Activated naive CD4-positive, alpha-beta T cell treated with anti-CD3 and anti-CD28 coated beads for 36 hours (primary cell): ENCODE results near the gene SMTN. TPM values are rescaled to one million over a fixed set of nuclear protein-coding genes. Genes with fewer than 3 reads are reported as not detected.
A peak's percentile ranks its signal among the peaks of the same experiment; 100 is the strongest.

Experiments used
- CTCF ChIA-PET: fragments of 350-600 bp; sonication (Branson Sonifier 250); formaldehyde crosslinking; loops from one replicate; lab custom pipeline; 2021; ENCODE audit warnings: antibody characterized with exemption; lab: Charles Lee
- DNase-seq: peaks from one replicate; pipeline ENCODE4 v3.0.0-alpha.2; 2020
- H3K27ac Mint-ChIP-seq: one replicate; pipeline ENCODE4 v1.8.0; 2021; ENCODE audit warnings: mild to moderate bottlenecking, mixed read lengths
- H3K27me3 Mint-ChIP-seq: one replicate; pipeline ENCODE4 v1.8.0; 2021; ENCODE audit warnings: low read depth, mixed read lengths
- H3K36me3 Mint-ChIP-seq: one replicate; pipeline ENCODE4 v1.8.0; 2021; ENCODE audit warnings: low read depth, mixed read lengths
- H3K4me1 Mint-ChIP-seq: one replicate; pipeline ENCODE4 v1.8.0; 2021; ENCODE audit warnings: low read depth, mixed read lengths
- H3K4me3 Mint-ChIP-seq: one replicate; pipeline ENCODE4 v1.8.0; 2021; ENCODE audit warnings: mild to moderate bottlenecking, moderate library complexity, mixed read lengths
- H3K9me3 Mint-ChIP-seq: one replicate; pipeline ENCODE4 v1.8.0; 2021; ENCODE audit warnings: mixed read lengths
- intact Hi-C: fragments of 100-400 bp; cut with micrococcal nuclease; formaldehyde crosslinking; loops from one replicate; pipeline ENCODE4 v1.15.1; 2023
- total RNA-seq, 2 experiments: library from RNA; stranded (reverse); gene quantifications; one replicate each; pipeline ENCODE4 v1.2.3, GENCODE V29; 2021

The SMTN gene
- total RNA-seq: 10 to 100 TPM; 46.2 to 47.6 TPM

DNA sequence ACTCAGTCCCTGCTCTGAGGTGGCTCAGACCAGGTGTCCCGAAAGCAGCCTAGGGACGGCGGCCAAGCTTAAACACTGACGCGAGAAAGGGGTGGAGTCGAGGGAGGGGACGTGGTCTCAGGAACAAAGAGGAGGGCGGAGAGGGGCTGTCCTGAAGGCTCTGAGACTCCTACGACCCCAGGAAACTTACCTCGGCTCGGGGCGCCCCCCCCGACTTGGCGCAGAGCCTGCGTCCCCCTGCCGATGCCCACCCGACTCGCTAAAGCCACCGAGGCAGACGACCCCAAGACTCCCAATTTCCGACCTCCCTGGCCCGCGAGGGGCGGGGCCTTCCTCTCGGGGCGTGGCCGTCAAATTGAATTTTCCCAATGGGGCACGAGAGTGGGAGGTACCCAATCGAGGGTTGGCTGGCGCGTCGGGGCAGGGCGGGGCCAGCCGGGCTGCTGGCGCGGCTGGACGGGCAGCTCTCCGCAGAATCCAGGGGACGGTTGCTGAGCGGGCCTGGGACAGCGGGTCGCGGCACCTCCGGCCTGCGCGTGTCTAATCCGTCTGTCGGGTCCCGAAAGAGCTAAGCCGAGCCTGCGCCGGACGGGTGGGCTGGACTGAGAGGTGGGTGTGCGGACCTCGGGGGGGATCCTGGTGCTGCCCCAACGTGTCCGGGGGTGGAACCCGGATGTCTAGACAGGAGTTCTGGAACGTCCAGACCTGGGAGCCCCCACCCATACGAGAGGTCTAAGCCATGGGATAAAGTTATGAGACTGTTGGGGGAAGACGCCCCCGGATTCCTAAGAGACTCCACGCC lies at the start of gene SMTN:
Gene SMTN, plus strand, starts transcription at position 471 of the 802 bp plus-strand sequence. CDS start 1,941 bp downstream, outside the sequence.
- Mint-ChIP-seq H3K27ac (peak within 1 kb of the TSS; percentile 18), H3K4me1 (peaks cover 32% of the 10 kb centered on the region), H3K27me3 (no peaks in the 10 kb centered on the region), H3K4me3 (peak within 1 kb of the TSS; percentile 79), H3K9me3 (no peaks in the 10 kb centered on the region), H3K36me3 (peaks cover 3% of the 10 kb centered on the region)
- CTCF ChIA-PET: interaction anchor here (0.5 to 2.5 kb wide), 4 partner anchors 44 to 135 kb away, joined by 3 to 13 read pairs (median 4); partner anchors contain the start of genes MORC2 and TUG1
- intact Hi-C loops: loop anchor here (5.0 kb wide), 3 partner anchors 211 to 551 kb away; partner anchors contain the start of gene PIK3IP1
- peak; percentile 91 for DNase-seq

DNA sequence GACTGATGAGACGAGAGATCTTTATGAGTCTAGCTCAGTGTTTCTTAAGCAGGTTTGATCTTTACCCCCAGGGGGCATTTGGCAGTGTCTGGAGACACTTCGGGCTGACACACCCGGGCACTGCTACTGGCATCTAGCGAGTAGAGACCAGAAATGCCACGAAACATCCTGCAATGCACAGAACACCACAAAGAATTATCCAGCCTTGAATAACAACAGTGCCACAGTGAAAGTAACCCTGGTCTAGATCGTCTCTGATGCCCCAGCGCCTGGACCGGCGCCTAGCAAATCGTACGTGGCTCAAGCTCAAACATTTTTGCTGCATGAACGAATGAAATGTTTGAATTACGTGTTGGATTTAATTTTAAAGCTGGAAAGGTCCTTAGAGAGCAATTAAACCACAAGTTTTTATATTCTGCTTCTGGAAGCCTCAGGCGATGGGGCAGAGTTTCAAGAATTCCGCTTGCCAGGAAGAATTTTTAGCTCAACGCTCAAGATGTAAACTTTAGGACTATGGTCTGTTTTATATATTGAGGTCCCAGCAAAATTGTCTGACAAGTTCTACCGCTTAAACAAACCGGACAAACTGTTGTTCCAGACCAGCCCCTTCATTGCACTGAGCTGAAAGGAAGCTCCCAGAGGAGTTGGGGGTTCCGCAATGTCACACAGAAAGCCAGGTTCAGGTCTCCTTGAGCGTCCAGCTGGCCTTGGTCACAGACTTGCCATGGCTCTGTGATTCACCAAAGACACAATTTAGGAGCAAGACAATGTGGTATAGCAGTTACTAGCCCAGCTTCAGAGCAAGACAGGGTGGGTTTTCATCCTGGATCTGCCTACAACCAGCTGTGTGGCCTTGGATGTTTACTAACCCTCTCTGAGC lies 44.2 kb upstream of the SMTN start:
- H3K9me3 Mint-ChIP-seq: no peaks in the 10 kb centered on the region
- intact Hi-C loops: no loop called here
- H3K4me1 Mint-ChIP-seq: no peaks in the 10 kb centered on the region
- CTCF ChIA-PET: interaction anchor here (0.7 kb wide), 1 partner anchor 44 kb away, joined by 3 read pairs; the partner anchor contains the start of gene SMTN
- no peaks in the 10 kb centered on the region for H3K27me3 Mint-ChIP-seq
- H3K4me3 Mint-ChIP-seq: no peak overlapping the region
- no peak overlapping the region for H3K27ac Mint-ChIP-seq
- H3K36me3 Mint-ChIP-seq: no peaks in the 10 kb centered on the region
- no peak for DNase-seq

DNA sequence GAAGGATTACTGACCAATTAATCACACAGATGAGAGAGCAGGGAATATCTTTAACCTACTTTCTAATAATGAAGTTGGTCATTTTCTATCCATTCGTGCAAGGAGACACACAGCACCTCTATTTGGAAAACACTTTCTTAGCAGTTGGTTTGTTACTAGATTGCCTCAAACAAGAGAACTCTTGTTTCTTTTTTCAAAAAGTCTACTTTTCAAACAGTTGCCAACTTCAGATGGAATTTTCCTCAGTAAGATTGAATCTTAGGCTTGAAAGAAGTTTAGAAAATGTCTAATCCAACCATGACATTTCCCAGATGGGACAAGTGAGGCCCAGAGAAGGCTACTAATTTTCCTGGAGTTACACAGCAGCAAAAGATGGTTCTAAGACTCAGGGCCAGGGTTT lies 42.4 kb upstream of the SMTN start:
- intact Hi-C loops: no loop called here
- CTCF ChIA-PET: no interaction called here
- no peaks in the 10 kb centered on the region for H3K9me3 Mint-ChIP-seq

DNA sequence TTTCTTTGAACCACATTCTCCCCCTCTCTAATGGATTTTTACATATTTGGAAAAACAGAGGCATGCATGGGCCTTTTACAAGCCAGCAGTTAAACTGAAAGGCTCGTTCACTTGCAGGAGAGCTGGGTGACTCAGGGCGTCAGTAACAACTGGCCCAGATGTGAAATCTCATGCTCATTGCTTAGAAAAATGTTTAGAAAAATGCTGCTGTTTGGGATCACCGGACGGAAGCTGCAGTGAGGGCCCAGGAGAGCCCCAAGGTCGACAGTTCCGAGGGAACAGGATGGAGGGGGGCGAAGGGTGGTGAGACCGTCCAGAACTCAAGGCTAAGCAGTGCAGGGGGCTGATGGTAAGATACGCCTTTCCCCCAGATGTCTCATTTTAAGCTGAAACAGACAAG lies 41.7 kb upstream of the SMTN start:
- H3K27me3 Mint-ChIP-seq: no peaks in the 10 kb centered on the region
- CTCF ChIA-PET: interaction anchor here (0.6 kb wide), 1 partner anchor 591 kb away, joined by 3 read pairs; no protein-coding TSS in a partner anchor
- no peaks in the 10 kb centered on the region for H3K4me1 Mint-ChIP-seq
- no peak for DNase-seq
- no peak overlapping the region for H3K27ac Mint-ChIP-seq
- H3K9me3 Mint-ChIP-seq: no peaks in the 10 kb centered on the region
- intact Hi-C loops: no loop called here
- no peaks in the 10 kb centered on the region for H3K36me3 Mint-ChIP-seq
- no peak overlapping the region for H3K4me3 Mint-ChIP-seq

More for the DNA sequence above, 42.4 kb upstream of the SMTN start:
- no peaks in the 10 kb centered on the region for H3K4me1 Mint-ChIP-seq
- no peak overlapping the region for H3K4me3 Mint-ChIP-seq
- H3K27me3 Mint-ChIP-seq: no peaks in the 10 kb centered on the region
- H3K36me3 Mint-ChIP-seq: no peaks in the 10 kb centered on the region
- H3K27ac Mint-ChIP-seq: no peak overlapping the region
- DNase-seq: no peak

DNA sequence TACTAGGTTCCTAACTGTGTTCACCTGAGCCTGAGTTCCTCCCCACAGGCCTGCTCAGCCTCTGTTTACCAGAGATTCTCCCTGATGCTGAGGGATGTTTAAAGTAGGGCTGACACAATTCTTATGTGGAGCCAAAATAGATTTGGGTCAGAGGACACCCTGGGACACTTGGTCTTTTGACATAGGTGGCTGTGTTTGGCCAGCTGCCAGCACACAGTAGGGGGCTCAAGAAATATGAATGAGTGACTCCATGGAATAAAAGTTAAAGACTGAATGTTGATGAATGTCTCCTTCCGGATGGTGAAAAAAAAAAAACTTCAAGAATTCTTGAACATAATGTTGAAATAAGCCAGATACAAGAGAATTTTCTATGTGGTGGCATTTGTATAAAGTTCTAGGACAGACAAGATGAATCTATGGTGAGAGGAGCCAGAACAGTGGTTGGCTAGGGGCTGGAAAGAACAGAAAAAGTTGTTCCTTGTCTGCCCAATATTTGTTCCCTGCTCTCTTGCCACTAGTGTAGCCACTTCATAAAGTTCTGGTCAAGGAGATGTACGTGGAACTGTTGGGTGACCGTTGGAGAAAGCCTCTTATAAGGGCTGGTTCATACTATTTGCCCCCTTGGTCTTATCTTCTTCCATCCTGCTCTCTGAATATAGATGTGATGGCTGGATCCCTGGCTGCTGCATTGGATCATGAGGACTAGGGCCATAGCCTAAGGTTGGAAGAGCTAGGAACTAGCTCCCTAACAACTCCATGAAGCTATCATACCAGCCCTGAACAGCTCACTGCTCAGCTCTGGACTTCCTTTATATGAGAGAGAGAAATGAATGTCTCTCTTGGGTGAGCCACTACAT lies 40.3 kb upstream of the SMTN start:
- CTCF ChIA-PET: no interaction called here
- Mint-ChIP-seq H3K4me3 (no peak overlapping the region), H3K4me1 (no peaks in the 10 kb centered on the region), H3K36me3 (no peaks in the 10 kb centered on the region), H3K27me3 (no peaks in the 10 kb centered on the region), H3K27ac (no peak overlapping the region), H3K9me3 (no peaks in the 10 kb centered on the region)
- DNase-seq: no peak
- intact Hi-C loops: no loop called here

DNA sequence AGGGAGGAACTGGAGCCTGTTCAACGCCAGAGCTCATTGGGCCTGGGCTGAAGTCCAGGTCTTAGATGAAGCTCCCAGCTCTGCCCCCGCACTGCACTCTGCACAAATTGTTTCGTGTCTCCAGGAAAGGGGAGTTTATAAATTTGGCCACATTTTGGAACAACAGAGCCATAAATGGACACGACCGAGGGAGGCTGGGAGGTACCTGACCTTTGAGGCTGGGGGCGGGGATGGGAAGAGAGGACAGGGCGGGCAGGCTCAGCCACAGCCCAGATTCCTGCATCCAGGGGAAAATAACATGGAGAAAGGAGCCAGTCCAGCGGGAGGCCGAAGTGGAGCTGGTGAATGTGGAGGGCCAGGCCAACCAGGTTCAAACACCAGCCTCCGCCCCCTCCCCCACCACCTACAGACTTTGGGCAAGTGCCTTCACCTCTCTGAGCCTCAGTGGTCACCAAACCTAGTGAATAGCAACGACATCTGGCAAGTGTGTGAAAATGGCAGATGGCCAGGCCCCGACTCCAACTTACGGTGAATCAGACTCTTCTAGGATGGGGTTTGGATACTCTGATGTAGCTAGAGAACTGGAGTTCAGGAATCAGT lies 36.8 kb upstream of the SMTN start:
- Mint-ChIP-seq H3K36me3 (no peaks in the 10 kb centered on the region), H3K4me3 (no peak overlapping the region)

DNA sequence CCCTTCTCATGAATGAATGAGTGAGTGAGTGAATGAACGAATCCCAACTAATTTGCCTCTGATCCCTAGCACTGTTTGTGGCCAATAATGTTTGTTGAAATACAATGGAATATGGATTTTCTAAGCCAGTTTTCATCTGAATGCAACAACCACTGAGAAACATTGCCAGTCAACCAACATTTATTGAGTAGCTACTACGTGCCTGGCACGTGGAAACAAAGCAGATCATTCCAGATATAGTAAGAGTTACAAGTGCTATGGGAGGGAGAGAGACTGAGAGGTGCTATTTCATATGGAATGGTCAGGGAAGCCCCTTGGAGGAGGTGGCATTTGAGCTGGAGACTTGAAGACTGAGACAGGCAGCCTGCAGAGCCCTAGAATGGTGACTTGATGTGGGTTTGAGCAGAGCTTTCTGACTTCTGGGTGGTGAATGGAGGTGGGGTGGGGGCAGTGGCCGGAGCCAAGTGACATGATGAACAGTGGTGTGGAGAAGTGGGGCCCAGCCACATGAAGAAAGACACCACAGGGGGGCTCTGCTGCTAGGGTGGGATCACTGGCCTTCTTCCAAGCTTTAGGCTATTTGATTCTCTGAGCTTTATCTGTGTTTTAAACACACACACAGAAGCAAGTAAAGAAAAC lies 35.1 kb upstream of the SMTN start:
- intact Hi-C loops: no loop called here
- CTCF ChIA-PET: no interaction called here

More for the DNA sequence above, 36.8 kb upstream of the SMTN start:
- CTCF ChIA-PET: no interaction called here
- no peak overlapping the region for H3K27ac Mint-ChIP-seq
- no peaks in the 10 kb centered on the region for H3K27me3 Mint-ChIP-seq
- no peaks in the 10 kb centered on the region for H3K9me3 Mint-ChIP-seq
- no peaks in the 10 kb centered on the region for H3K4me1 Mint-ChIP-seq
- DNase-seq: no peak
- intact Hi-C loops: no loop called here

DNA sequence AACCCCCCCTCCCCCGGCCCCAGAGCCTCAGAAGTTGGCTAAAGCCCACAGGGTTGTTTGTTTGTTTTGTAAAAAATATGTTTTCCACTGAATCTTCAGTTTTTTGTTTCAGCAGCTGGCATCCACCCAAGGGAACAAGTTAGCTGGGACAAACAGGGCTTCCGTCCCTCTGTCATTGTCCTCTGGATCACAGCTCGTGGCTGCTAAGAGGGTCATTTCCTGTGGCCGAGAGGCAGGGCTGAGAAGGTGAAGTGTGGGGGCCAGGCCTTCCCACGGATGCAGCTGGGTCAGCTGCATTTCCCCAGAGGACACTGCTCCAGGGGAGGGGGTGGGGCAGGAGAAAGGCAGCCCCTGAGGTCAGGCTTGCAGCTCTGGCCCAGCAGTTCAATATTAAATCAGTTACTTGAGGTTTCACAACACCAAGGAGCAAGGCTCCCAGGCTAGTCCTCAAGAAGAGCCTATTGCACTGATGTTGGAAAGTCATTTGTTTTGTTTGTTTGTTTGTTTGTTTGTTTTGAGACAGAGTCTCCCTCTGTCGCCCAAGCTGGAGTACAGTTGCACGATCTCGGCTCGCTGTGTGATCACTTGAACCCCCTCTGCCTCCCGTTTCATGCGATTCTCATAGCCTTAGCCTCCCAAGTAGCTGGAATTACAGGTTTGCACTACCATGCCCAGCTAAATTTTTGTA lies 34.4 kb upstream of the SMTN start:
- Mint-ChIP-seq H3K4me1 (no peaks in the 10 kb centered on the region), H3K36me3 (no peaks in the 10 kb centered on the region), H3K9me3 (no peaks in the 10 kb centered on the region), H3K27ac (no peak overlapping the region), H3K27me3 (no peaks in the 10 kb centered on the region), H3K4me3 (no peak overlapping the region)
- intact Hi-C loops: no loop called here
- CTCF ChIA-PET: interaction anchor here (0.6 kb wide), 2 partner anchors 42 to 78 kb away, joined by 3 to 6 read pairs; partner anchors contain the start of gene MORC2
- no peak for DNase-seq

More for the DNA sequence above, 35.1 kb upstream of the SMTN start:
- H3K27me3 Mint-ChIP-seq: no peaks in the 10 kb centered on the region
- H3K27ac Mint-ChIP-seq: no peak overlapping the region
- no peaks in the 10 kb centered on the region for H3K9me3 Mint-ChIP-seq
- no peaks in the 10 kb centered on the region for H3K36me3 Mint-ChIP-seq
- H3K4me1 Mint-ChIP-seq: no peaks in the 10 kb centered on the region
- no peak overlapping the region for H3K4me3 Mint-ChIP-seq
- no peak for DNase-seq

DNA sequence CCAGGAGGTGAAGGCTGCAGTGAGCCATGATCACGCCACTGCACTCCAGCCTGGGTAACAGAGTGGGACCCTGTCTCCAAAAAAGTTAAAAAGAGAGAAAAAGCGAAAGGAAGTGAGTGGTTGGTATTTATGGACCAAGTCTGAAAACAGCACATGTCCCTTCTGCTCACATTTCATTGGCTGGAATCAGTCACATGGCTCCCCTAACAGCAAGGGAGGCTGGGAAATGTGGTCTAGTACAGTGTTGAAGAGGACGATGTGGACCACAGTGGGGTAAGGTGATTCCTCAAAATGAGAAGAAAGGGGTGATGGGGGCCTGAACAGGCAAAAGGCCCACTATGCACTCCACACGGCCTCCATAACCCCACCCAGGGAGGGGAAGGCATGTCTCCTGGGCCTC lies 32.5 kb upstream of the SMTN start:
- no peaks in the 10 kb centered on the region for H3K4me1 Mint-ChIP-seq
- H3K9me3 Mint-ChIP-seq: no peaks in the 10 kb centered on the region
- H3K27me3 Mint-ChIP-seq: no peaks in the 10 kb centered on the region
- H3K36me3 Mint-ChIP-seq: no peaks in the 10 kb centered on the region
- H3K27ac Mint-ChIP-seq: no peak overlapping the region
- CTCF ChIA-PET: no interaction called here
- no peak for DNase-seq
- no peak overlapping the region for H3K4me3 Mint-ChIP-seq
- intact Hi-C loops: no loop called here

DNA sequence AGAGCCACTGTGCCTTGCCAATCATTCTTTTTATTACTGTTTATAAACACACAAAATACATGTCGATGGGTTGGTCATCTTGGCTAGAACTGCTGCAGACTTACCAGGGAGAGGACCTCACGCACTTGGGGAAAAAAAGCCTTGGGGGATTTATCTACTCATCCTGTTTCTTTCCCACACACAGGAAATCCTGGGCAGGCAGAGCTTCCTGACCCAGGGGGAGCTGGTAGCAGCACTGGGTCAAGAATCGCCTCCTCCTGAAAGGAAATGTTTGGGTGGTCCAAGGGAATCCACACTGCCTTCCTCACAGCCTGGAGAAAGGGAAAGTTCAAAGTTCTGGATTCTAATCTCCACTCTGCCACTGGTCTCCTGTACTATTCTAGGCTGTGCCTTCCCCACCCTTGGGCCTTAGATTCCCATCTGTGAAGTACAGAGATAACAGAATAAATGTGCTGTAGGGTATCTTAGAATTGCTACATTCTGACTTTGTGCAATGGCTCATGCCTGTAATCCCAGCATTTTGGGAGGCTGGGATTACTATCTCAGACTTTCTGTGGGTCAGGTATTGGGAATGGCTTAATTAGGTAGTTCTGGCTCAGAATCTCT lies 31.2 kb upstream of the SMTN start:
- no peak overlapping the region for H3K27ac Mint-ChIP-seq
- no peaks in the 10 kb centered on the region for H3K4me1 Mint-ChIP-seq
- no peak for DNase-seq
- no peaks in the 10 kb centered on the region for H3K27me3 Mint-ChIP-seq
- H3K9me3 Mint-ChIP-seq: no peaks in the 10 kb centered on the region
- no peaks in the 10 kb centered on the region for H3K36me3 Mint-ChIP-seq
- CTCF ChIA-PET: no interaction called here
- intact Hi-C loops: no loop called here
- no peak overlapping the region for H3K4me3 Mint-ChIP-seq
